WTC11 (cell line): Measurements from ENCODE around the gene SYCE3. TPM values are rescaled to one million over a fixed set of nuclear protein-coding genes. Genes with fewer than 3 reads are reported as not detected.

Experiments
- AR ChIP-seq: fragments of 250-450 bp; sonication (Bioruptor Pico); IDR thresholded peaks from 2 replicates; pipeline ENCODE4 v1.9.0; 2021; ENCODE audit warnings: mild to moderate bottlenecking
- ELF4 ChIP-seq: sonication (generic); formaldehyde crosslinking; IDR thresholded peaks from 2 replicates; pipeline ENCODE4 v1.8.1; 2022; ENCODE audit warnings: low read depth, mild to moderate bottlenecking, moderate library complexity, missing genetic modification reagents
- FOXP1 ChIP-seq: sonication (generic); formaldehyde crosslinking; IDR thresholded peaks from 2 replicates; pipeline ENCODE4 v1.8.0; 2022; ENCODE audit warnings: missing genetic modification reagents, mild to moderate bottlenecking, moderate library complexity, borderline replicate concordance
- GABPB1 ChIP-seq: sonication (generic); formaldehyde crosslinking; IDR thresholded peaks from 2 replicates; pipeline ENCODE4 v1.8.1; 2023; ENCODE audit warnings: mild to moderate bottlenecking, missing genetic modification reagents
- GTF2I ChIP-seq: fragments of 250-450 bp; sonication (Bioruptor Pico); conservative IDR thresholded peaks from 2 replicates; pipeline ENCODE4 v1.4.0; 2021; ENCODE audit warnings: mild to moderate bottlenecking
- HMGXB4 ChIP-seq: sonication (generic); formaldehyde crosslinking; IDR thresholded peaks from 2 replicates; pipeline ENCODE4 v1.8.1; 2023; ENCODE audit warnings: mild to moderate bottlenecking, moderate library complexity, missing genetic modification reagents
- NR3C1 ChIP-seq: sonication (generic); formaldehyde crosslinking; conservative IDR thresholded peaks from 2 replicates; pipeline ENCODE4 v1.8.1; 2023; ENCODE audit warnings: low read depth, mild to moderate bottlenecking, missing genetic modification reagents
- ZNF281 ChIP-seq: sonication (generic); formaldehyde crosslinking; IDR thresholded peaks from 2 replicates; pipeline ENCODE4 v1.8.0; 2023; ENCODE audit warnings: mild to moderate bottlenecking, missing genetic modification reagents
- ZNF425 ChIP-seq: fragments of 250-450 bp; sonication (Bioruptor Pico); conservative IDR thresholded peaks from 2 replicates; pipeline ENCODE4 v1.9.0; 2021; ENCODE audit warnings: mild to moderate bottlenecking
- ZNF512 ChIP-seq: sonication (generic); formaldehyde crosslinking; IDR thresholded peaks from 2 replicates; pipeline ENCODE4 v1.8.1; 2022; ENCODE audit warnings: missing genetic modification reagents, borderline replicate concordance
- ZNF532 ChIP-seq: fragments of 250-450 bp; sonication (Bioruptor Pico); IDR thresholded peaks from 2 replicates; pipeline ENCODE4 v1.9.0; 2021; ENCODE audit warnings: mild to moderate bottlenecking, borderline replicate concordance
- ZSCAN18 ChIP-seq: fragments of 250-450 bp; sonication (Bioruptor Pico); IDR thresholded peaks from 2 replicates; pipeline ENCODE4 v2.1.2; 2022; ENCODE audit warnings: mild to moderate bottlenecking, moderate library complexity
- total RNA-seq: library from RNA; stranded (reverse); gene quantifications from 3 replicates; pipeline ENCODE4 v1.2.3, GENCODE V29; 2021

The SYCE3 gene
- total RNA-seq, 1 experiment from 2014 or later = 0.46 TPM

GRCh38 chr22:50601669-50602337, 39.1 kb upstream of the SYCE3 start (continued):
- TF ChIP-seq ZNF281 (CRISPR knock-in tag) = no peak
- no peak for TF ChIP-seq HMGXB4
- no peak for TF ChIP-seq FOXP1
- no peak for TF ChIP-seq ZNF425 (CRISPR knock-in tag)
- TF ChIP-seq ELF4 = no peak
- TF ChIP-seq GABPB1 (CRISPR knock-in tag) = no peak
- TF ChIP-seq AR = no peak
- no peak for TF ChIP-seq NR3C1 (CRISPR knock-in tag)
- TF ChIP-seq ZNF512 (CRISPR knock-in tag) = no peak
- no peak for TF ChIP-seq ZSCAN18 (CRISPR knock-in tag)
- TF ChIP-seq GTF2I (CRISPR knock-in tag) = no peak
- no peak for TF ChIP-seq ZNF532
- TF ChIP-seq, all 79 proteins: peak for 0
